Upper lobe of right lung (tissue), 1 donor: ENCODE results near the gene TP63. TPM values are rescaled to one million over a fixed set of nuclear protein-coding genes. Genes with fewer than 3 reads are reported as not detected.

Source experiments
- ATAC-seq: fragments of 200-7000 bp; cut with Tn5 transposase; one replicate; pipeline ENCODE4 v1.9.1; 2020; ENCODE audit warnings: mild to moderate bottlenecking, moderate library complexity
- DNase-seq: peaks from one replicate; pipeline ENCODE4 v3.0.0-alpha.2; 2020
- H3K27ac ChIP-seq: fragments of 200-600 bp; one replicate; pipeline ENCODE4 v1.8.0; 2022
- H3K27me3 ChIP-seq: fragments of 200-600 bp; one replicate; pipeline ENCODE4 v1.8.0; 2022; ENCODE audit warnings: mild to moderate bottlenecking
- H3K36me3 ChIP-seq: fragments of 200-600 bp; one replicate; pipeline ENCODE4 v1.8.0; 2022
- H3K4me1 ChIP-seq: fragments of 200-600 bp; one replicate; pipeline ENCODE4 v1.8.0; 2022
- H3K4me3 ChIP-seq: fragments of 200-600 bp; one replicate; pipeline ENCODE4 v1.8.0; 2022; ENCODE audit warnings: mild to moderate bottlenecking
- H3K9me3 ChIP-seq: fragments of 200-600 bp; one replicate; pipeline ENCODE4 v1.8.0; 2022
- intact Hi-C: fragments of 100-400 bp; cut with DNase I; formaldehyde crosslinking; loops from one replicate; pipeline ENCODE4 v1.11.0; 2022
- total RNA-seq: library from RNA; stranded (reverse); fragmentation: NEBNext Ultra II Directional; extraction: Animal tissue kit (Norgen Biotek cat#: 25700); gene quantifications from one replicate; pipeline ENCODE4 v1.2.1, GENCODE V29; 2021
- TF ChIP-seq, protein P1 (sequence below): fragments of 200-600 bp; IDR thresholded peaks from one replicate; pipeline ENCODE4 v1.8.0; 2022; ENCODE audit warnings: antibody characterized with exemption
- donor health status: DM: no; HTN: yes; CAD: no; lungs with severe emphysema.

TP63 gene
- total RNA-seq, 1 donor from 2014 or later, result 1.3 TPM

- DNase-seq (no peak), ATAC-seq (no peak)
- intact Hi-C loops, result no loop called here
- Histone ChIP-seq H3K4me1 (no peaks in the 10 kb centered on the region), H3K4me3 (no peak overlapping the region), H3K36me3 (no peaks in the 10 kb centered on the region), H3K27ac (no peak overlapping the region), H3K27me3 (no peaks in the 10 kb centered on the region), H3K9me3 (no peaks in the 10 kb centered on the region)
- TF ChIP-seq, protein P1, sequence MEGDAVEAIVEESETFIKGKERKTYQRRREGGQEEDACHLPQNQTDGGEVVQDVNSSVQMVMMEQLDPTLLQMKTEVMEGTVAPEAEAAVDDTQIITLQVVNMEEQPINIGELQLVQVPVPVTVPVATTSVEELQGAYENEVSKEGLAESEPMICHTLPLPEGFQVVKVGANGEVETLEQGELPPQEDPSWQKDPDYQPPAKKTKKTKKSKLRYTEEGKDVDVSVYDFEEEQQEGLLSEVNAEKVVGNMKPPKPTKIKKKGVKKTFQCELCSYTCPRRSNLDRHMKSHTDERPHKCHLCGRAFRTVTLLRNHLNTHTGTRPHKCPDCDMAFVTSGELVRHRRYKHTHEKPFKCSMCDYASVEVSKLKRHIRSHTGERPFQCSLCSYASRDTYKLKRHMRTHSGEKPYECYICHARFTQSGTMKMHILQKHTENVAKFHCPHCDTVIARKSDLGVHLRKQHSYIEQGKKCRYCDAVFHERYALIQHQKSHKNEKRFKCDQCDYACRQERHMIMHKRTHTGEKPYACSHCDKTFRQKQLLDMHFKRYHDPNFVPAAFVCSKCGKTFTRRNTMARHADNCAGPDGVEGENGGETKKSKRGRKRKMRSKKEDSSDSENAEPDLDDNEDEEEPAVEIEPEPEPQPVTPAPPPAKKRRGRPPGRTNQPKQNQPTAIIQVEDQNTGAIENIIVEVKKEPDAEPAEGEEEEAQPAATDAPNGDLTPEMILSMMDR, result no peak
Observed at GRCh38 chr3:189771842-189772450, 140.8 kb downstream of the TP63 start.

DNA sequence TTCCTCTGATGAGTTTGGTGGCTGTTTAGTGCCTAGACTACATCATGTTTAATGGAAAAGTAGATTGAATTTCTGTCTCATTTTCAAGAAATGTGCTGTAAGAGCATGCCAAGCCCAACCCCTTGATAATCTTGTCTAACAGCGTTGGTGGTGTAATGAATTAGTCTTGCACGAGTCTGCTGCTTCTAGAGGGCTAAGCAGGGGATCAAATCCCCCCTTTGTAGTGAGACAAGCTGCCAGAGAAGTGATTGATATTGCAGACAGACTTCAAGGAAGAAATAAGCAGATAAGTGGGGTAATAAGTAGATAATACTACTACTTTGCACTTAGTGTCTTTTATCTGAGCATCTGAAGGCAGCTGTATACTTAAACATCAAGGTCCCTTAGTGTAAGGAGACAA lies 141.4 kb downstream of the TP63 start:
- intact Hi-C loops, result no loop called here
- Histone ChIP-seq H3K27ac (no peak overlapping the region), H3K27me3 (no peaks in the 10 kb centered on the region), H3K4me3 (no peak overlapping the region), H3K36me3 (no peaks in the 10 kb centered on the region), H3K4me1 (no peaks in the 10 kb centered on the region), H3K9me3 (no peaks in the 10 kb centered on the region)
- no peak for DNase-seq
- TF ChIP-seq, protein P1, result no peak
- ATAC-seq, result no peak

DNA sequence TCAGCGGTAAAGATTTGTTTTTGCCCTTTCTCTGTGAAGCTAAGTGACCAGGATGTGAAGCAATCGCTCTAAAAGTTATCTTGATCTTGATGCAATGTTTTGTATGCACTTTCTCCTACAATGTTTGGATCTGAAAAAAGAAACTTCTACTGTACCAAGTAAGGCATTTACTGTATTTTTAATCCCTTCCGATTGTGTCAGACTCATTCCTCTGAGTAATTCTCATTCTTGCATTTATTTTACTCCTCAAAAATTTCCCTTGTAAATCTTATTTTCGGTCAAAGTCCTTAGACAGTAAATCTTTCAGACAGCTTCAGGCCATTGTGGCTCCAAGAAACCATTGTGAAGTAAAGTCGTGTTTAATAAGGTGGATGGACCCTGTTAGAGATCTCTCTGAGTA lies 141.9 kb downstream of the TP63 start:
- H3K36me3 ChIP-seq, result no peaks in the 10 kb centered on the region
- no peak overlapping the region for H3K4me3 ChIP-seq
- intact Hi-C loops, result no loop called here
- ATAC-seq (no peak), DNase-seq (no peak)
- H3K27me3 ChIP-seq, result no peaks in the 10 kb centered on the region
- H3K9me3 ChIP-seq, result no peaks in the 10 kb centered on the region
- H3K27ac ChIP-seq, result no peak overlapping the region
- no peaks in the 10 kb centered on the region for H3K4me1 ChIP-seq
- TF ChIP-seq, protein P1, result no peak

DNA sequence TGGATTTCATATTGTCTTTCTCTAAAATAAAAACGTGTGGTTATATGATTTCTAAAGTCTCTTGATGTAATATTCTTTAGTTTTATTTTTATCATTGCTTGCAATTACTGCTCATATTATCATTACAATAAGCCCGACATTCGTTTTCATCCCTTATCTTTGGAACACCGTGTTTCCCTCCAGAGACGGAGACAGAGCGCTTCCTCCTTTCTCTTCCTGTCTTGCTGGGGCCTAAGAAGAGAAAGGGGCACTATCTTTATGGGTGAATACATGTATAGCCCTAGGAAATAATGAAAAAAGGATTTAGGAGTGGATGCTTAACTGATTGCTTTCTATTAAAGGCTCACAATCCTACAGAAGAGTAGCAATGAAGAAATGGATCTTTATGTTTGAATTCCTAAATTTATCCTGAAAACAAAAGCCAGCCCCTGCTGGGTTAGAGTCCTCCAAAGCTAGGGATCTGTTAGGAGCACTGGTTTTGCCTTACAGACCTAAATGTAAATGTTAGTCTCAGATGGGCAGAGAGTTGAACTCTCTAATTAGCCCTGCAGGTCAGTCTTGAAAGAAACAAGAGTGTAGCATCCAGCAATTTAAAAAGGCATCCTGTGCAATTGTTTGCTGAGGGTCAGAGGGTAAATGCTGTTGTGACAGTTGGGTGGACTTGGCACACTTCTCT lies 145.1 kb downstream of the TP63 start:
- intact Hi-C loops, result no loop called here
- no peak overlapping the region for H3K27ac ChIP-seq

DNA sequence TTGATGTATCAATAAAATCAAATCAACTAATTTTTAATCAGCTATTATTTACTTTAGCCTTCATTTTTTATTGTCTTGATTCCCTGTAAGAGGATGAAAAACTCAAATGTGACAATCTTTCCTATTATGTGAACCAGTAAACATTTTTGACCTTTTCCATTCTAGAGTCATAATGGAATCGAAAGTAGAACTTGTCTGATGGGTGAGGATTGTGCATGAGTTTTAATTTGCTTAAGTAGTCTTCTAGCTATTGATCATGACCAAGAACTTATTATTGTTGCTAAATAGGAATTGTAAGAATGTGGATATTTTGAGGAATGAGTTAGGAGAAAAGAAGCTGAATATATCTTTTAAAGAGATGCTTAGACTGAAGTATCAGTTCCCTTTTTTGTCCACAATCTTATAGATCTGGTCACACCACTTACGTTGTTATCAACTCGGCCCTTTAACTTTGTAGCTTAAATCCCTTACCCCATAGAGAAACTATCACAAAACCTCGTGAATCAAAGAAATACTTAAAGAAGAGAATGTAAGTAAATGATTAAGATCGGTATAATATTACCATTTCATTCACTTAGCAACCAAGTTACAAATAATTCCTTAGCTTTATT lies 147.3 kb downstream of the TP63 start:
- TF ChIP-seq, protein P1, result no peak
- Histone ChIP-seq H3K9me3 (no peaks in the 10 kb centered on the region), H3K36me3 (no peaks in the 10 kb centered on the region), H3K27me3 (no peaks in the 10 kb centered on the region), H3K4me1 (no peaks in the 10 kb centered on the region), H3K4me3 (no peak overlapping the region), H3K27ac (no peak overlapping the region)
- intact Hi-C loops, result no loop called here
- DNase-seq, result no peak
- ATAC-seq, result no peak

More for the DNA sequence above, 145.1 kb downstream of the TP63 start:
- no peaks in the 10 kb centered on the region for H3K36me3 ChIP-seq
- H3K9me3 ChIP-seq, result no peaks in the 10 kb centered on the region
- ATAC-seq (no peak), DNase-seq (no peak)
- H3K4me3 ChIP-seq, result no peak overlapping the region
- H3K4me1 ChIP-seq, result no peaks in the 10 kb centered on the region
- no peaks in the 10 kb centered on the region for H3K27me3 ChIP-seq
- TF ChIP-seq, protein P1, result no peak
